Panc1 (cell line): ENCODE data around the gene ZMYND10.

Experiments
- CTCF ChIP-seq: fragments of 450-650 bp; IDR thresholded peaks from 2 replicates; pipeline ENCODE4 v1.5.1; 2017; ENCODE audit warnings: mild to moderate bottlenecking
- POLR2AphosphoS5 ChIP-seq: IDR thresholded peaks from 2 replicates; pipeline ENCODE4 v1.6.1; 2012; ENCODE audit warnings: mild to moderate bottlenecking, low read depth, low read length, moderate library complexity
- REST ChIP-seq, 2 experiments: IDR thresholded peaks; 2 replicates each; pipeline ENCODE4 v1.6.1; 2011 to 2012; ENCODE audit warnings: low read depth in 2 of 2, control low read depth in 1 of 2, low read length in 1 of 2, mild to moderate bottlenecking in 1 of 2, moderate library complexity in 1 of 2; ENCODE audit not compliant: insufficient read depth in 1 of 2

GRCh38 chr3:50296721-50297383, 48.7 kb downstream of the ZMYND10 start:
- no peak for TF ChIP-seq POLR2AphosphoS5
- TF ChIP-seq CTCF, result no peak
- TF ChIP-seq REST (IDR thresholded peaks at IDR 0.05; ENCODE audit: insufficient read depth in 1 of 2, low read depth in 2 of 2, low read length in 1 of 2), result no peak
